Measurements from ENCODE around the gene FAT2.
"Not testable (repeated sequence)": the region's sequence is repeated elsewhere in the genome, so short reads cannot be mapped to it uniquely, and the experiment has no call there.

The FAT2 gene

DNA sequence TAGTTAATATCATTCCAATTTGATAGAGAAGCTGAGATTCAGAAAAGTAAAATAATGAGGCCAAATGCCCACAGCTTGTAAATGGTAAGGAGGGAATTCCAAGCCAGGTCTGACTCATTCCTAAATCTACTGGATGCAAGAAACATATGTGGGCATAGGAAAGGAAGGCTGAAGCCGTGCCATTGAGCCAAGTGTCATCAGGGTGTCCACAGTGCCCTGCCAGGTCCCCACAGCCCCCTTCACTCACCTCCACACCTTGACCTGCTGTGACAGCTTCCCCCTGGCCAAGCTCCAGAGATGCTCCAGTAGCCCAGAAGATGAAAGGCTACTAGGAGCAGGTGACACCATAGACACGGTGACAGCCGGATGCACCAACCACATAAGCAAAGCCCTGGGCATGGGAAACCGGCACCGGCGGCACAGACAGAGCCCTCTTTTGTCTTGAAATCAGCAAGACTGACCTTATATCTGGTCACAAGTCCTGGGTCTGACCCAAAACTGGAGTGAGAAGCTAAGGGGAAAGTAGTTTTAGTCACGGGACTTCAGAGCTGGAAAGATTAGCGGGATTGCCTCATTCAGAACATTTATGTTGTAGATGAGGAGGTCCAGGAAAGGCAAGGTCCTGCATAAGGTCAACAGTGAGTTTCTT, 20.1 kb upstream of the FAT2 start:
- DNase-seq, result no peak

DNA sequence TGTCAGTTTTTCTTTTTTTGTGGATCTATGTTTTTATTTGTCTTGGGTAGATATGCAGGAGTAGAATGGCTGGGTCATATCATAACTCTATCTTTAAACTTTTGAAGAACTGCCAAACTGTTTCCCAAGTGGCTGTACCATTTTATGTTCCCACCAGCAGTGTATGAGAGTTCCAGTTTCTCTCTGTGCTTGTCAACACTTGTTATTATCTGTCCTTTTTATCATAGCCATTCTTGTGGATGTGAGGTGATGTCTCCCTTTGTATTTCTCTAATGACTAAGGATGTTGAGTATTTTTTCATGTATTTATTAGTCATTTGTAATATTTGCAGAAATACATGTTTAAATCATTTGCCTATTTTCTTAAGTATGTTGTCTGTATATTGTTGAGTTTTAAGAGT, 17.4 kb upstream of the FAT2 start:
- DNase-seq, result no peak

DNA sequence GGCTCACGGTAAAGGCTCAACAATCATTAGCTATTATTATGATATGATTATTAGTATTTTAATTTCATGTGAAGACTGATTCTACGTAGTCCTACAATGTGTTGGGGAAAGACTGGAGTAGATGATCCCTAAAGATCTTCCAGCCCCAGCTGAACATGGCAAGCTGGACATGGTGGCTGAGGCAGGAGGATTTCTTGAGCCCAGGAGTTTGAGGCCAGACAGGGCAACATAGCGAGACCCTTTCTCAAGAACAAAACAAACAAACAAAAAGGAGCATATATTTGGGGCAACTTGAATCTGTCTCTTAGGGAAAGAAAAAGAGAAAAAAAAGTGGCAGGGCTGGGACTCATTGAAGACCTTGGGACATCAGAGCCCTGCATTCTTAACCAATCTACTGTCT, 16.2 kb upstream of the FAT2 start:
- DNase-seq, result no peak

DNA sequence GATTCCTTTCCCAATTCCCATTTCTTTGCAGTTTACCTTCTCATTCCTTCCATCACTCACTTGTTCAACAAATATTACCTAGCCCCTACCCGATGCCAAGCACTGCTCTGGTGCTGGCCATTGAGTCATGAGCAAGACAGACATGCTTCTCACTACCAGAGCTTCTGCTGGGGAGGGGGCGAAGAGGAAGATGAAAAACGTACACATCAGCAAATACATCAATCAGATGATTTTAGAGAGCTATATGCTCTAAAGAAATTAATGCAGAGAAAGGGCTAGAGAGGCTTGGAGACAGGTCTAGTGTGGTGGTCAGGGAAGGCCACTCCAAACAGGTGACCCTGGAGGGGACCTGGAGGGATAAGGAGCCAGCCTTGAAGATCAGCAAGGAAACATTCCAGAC, 14.4 kb upstream of the FAT2 start:
- no peak for DNase-seq

DNA sequence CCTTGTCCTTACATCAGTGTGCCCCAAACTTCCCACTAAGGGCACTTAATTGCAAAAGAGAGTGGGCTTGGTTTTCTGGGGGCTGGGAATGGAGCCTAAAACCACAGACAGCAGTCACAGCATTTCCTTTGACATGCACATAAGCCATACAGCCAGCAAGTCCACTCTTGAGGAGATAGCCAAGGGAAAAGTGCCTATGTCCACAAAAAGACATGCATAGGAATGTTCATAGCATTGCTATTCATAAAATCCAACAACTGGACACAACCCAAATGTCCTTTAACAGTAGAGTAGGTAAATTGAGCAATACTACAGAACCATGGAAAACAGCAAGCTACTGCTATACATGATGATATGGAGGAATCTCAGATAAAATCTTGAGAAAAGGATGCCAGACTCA, 11.7 kb upstream of the FAT2 start:
- peak; percentile 46 for DNase-seq

DNA sequence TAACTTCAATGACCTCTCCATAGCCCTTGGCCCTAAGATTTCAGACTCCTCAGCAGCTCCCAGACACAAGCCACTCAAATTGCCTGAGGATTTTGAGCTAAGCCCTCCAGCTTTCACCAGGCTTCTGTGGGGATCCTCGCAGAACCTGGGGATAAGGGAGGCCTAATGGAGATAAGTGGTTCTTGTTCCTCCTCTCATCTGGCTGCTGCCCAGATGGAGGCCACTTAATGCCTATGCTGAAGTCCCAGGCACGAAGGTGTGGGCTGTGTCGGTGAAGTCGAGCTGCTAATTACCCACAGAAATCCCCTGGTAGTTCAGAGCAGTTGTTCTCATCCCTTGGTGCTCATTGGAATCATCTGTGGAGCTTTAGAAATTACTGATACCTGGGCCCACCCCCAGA, 10.3 kb upstream of the FAT2 start:
- no peak for DNase-seq

DNA sequence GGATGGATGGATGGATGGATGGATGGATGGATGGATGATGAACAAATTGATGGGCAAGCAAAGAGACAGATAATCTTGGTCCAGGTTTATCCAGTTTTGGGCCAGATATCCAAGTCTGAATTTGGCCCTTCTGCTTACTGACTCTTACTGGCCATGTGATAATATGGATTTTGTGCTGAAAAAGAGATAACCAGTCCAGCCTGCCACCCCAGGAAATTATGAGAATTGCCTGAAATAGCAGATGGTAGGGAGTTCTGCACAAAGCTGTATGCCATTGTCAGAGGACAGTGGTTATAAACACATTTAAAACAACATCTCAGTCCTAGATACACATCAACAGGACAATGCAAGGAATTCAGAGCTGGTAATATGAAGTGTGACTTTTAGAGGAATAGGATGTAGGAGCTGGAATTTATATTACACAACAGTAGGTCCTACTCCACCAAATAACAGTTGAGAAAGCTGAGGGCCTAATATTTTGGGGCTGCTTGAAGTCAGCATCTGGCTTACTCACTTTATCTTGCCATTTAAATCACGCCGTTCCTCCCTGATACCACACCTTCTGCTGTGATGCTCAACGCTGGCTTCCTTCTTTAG, 9.0 kb upstream of the FAT2 start:
- no peak for DNase-seq

DNA sequence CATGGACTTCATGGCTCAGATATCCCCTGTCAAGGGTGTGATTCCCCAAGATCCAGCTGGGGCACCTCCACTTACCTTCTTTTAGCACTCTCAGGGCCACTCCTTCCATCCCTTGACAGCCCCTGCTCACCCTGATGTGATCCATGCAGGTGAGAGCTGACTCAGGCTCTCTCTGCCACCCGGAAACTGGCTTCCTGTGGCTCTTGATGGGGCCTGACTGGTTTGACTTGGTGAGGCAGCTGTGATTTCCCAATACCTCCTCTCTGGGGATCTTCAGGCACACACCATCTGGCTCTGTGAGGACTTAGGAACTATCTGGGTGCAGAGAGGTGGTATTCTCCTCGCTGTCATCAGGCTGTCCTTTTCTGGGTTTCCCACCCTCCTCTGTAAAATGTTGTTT, 7.9 kb upstream of the FAT2 start:
- DNase-seq, result no peak

DNA sequence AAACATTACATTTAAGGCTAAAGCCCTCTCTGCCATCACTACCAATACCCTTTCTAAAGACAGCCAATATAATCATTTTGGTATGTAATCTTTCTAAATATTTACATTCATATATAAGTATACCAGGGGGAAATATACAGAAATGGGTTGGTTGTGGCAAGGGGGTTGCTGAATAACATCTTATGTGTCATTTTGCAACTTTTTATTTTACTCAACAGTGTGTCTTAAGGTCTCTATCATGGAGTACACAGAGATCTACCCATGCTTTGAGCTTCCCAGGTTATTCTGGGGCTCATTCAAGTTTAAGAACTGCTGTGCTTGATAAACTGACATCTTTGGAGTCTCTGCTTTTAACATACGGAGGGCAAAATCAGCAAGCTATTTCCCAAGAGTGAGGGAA, 7.4 kb upstream of the FAT2 start:
- no peak for DNase-seq

DNA sequence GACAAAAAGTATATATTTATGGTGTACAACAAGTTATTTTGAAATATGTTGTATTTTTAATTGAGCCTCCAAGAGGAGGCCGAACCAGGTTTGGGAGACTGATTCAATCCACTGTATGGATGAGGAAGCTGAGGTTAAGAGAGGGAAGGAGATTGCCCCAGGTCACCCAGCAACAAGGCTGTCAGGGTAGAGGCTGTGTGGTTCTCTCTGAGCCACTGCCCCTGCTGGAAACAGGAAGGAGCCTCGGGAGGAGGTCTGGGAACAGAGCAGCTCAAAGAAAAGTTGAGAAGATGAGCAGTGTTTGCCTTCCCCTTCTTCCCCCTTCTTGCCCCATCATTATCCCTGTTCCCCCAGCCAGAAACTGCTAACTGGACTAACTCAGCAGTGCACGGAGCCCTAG, 6.6 kb upstream of the FAT2 start:
- DNase-seq, result no peak

DNA sequence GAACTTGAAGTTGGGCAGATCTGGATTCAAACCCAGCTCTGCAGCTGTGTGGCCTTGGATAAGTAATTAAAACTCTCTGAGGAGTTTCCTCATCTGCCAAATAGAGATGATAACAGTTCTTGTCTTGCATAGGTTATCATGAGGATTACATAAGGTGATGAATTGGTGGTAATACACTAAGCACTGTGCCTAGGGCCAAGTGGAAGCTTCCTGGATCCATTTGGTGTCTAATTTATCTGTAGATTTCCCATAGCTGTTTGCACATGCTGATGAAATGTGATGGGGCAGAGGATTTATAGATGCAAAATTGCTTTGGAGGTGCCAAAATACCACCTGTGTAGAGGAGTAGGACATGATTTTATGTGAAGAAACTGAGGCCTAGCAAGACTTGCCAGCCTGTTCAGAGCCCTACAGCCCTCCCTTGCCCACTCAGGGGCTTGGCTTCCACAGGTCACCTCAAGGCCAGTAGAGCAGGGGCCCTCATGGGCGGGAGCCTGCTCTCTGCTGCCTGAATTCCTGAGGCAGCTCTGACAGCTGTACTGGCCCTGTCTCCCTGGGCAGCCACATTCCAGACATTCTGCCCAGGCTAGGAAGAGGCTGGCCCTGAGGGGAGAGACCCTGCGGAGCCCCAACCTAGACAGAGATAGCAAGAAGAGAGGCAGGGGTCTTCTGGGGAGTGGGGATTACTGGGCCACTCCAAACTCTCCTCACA, 5.9 kb upstream of the FAT2 start:
- peak; percentile 54 for DNase-seq

DNA sequence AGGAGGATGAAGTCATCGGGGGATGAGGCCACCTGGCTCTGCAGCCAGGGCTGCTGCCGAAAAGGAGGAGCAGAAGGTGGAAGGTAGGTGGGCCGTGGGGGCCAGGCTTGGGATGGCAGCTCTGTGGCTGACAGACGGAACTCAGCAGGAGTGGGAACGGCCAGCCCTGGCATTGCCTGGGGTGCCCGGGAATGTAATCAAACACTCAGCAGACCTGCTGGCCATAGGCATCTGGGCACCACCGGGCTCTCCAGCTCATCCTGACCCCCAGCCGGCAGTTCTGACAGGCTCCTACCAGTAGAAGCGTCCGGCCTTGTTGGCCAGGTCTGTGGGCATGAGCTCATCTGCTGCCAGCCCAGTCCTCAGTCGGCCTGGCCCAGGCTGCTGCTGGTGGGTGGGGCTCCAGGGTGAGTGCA, 4.3 kb upstream of the FAT2 start:
- no peak for DNase-seq

DNA sequence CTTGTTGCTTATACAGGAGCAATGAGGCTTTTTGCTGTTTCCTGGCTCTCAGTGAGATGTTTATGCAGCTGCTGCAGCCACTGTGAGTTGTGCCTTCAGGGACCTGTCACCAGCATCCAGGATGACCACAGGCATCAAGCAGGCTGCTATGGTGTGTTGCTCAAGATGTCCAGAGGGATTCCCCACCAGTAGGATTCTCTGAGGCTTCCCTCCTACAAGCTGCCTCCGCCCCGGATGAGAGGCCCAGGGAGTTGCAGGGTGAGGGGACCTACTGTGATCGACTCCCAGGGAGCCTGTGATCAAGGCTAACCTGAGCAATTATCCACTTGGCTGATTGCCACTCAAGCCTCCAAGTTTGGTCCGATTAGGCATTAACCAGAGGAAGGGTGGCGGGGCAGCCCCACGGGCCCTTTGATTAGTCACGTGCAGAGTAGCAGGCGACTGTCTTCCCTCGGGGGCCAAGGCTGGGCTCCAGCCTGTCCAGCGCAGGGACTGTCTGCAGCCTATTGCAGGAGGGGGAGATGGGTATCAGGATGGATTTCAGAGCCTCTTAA, 1.8 kb upstream of the FAT2 start:
- peak; percentile 31 for DNase-seq

DNA sequence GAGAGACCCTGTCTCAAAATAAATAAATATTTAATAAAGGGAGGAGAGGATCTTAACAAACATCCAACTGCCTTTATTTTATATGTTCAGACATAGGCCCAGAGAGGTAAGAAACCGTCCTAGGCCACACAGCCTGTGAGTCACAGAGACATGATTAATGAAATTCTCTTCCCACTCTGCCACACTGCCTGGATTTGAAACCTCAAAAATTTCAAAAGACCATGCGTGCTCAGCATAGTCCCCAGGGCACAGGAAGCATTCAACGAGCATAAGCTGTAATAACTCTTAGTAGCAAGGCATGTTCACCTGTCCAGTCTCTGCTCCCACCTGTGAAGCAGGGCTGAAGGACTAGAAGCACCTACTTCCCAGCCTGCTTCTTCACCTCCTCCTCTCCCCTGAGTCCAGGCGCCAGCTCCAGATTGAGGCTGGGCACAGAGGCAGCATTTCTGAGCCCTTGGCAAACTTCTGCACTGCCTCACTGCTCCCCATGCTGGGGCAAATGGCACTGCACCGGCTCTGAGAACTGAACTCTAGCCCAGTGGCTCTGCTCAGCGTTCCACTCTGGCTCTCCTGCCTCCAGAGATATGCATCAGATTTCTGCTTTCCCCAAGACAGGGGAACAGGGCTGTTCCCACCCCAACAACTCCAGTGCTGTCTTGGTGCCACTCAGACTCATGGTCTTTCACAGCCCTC, 1.1 kb downstream of the FAT2 start:
- no peak for DNase-seq

DNA sequence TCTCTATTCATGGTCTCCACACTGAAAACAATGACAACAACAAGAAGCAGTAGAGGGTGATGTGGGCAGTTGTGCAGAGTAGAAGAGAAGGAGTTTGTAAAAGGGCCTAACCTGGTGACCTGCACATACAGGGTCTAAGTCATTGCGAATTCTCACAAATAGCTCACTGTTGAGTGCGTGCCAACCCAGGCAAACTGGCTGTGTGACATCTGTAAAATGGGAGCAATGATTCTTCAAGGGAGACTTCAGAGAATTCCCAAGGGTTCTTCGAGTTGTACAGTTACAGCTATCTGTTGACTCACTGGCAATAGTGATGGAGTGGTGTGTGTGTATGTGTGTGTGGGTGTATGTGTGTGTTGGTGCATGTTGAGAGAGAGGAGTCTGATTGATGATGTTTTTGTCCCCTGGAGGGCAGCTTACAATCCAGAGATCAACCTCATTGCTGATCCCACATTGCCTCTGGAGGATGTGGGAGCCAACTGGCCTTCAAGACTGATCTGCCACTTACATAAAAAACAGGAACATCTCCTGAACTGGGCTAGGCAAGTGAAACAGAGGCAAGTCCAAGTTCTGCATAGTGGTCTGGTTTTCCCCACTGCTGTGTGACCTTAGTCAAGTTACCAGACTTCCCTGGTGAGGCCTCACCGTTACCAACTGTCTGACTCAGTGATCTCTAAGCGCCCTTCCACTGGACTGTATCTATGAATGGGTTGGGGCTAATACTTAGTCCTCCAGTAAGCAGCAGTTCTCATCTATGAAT, 3.2 kb downstream of the FAT2 start:
- no peak for DNase-seq

DNA sequence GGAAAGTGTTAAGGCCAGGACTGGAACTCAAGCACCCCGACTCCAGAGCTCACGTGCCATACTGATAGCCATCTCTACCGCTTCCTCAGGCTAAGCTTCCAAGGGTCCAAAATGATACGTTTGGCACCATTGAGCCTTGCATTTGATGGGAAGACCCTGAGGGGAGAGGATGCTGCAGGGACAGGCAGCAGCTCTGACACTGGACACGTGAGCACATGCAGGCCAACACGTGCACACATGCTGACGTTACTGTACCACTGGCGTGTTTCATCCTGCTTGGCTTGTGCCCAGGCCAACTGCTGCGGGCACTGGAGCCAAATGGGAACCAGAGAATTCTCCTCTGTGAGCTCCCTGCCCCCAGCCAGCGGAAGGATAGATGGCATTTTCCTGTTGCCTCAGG, 5.2 kb downstream of the FAT2 start:
- DNase-seq, result peak; percentile 25

DNA sequence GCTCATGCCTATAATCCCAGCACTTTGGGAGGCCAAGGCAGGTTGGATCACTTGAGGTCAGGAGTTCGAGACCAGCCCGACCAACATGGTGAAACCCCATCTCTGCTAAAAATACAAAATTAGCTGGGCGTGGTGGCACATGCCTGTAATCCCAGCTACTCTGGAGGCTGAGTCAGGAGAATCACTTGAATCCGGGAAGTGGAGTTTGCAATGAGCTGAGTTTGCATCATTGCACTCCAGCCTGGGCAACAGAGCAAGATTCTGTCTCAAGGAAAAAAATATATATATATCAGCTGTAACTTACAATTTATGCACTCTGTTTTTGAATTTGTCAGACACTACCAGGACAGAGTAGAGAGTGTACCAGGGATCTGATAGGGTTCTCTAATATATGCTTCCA, 5.8 kb downstream of the FAT2 start:
- DNase-seq, result not testable (repeated sequence)

DNA sequence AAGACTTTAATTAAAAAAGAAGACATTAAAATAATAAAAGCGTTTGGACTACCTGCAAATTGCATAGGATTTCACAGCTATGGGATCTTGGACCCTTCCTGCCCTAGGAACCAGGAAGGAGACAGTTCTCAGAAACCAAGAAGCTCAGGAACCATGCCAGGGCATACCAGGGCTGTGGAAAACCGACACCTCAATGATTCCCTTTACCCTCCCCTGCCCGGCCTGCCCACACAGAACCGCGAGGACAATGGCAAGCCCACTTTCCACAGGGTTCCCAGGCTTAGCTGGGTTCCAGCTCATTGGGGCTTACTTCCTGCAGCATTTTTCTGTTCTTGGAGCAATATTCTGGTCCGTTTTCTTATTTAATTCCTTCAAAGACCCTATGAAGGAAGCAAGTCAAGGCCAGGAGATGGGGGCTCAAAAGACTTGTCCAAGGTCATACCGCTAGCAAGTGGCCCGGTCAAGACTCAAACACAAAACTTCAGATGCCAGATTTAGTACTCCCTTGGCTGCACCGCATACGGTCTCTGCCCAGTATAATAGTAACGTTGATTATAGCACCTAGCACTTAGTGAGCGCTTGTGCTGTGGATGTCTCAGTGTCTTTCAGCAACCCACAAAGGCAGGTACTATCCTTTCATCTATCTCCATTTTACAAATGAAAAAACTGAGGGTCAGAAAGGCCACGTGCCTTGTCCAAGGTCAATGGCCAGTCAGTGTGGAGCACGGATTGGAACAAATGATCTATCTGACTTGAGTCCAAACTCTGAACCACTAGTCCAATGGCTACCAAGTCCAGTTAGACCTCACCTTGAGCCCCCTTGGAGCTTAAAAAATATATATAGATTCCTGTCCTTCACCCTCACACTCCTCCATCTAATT, 6.8 kb downstream of the FAT2 start:
- no peak for DNase-seq

DNA sequence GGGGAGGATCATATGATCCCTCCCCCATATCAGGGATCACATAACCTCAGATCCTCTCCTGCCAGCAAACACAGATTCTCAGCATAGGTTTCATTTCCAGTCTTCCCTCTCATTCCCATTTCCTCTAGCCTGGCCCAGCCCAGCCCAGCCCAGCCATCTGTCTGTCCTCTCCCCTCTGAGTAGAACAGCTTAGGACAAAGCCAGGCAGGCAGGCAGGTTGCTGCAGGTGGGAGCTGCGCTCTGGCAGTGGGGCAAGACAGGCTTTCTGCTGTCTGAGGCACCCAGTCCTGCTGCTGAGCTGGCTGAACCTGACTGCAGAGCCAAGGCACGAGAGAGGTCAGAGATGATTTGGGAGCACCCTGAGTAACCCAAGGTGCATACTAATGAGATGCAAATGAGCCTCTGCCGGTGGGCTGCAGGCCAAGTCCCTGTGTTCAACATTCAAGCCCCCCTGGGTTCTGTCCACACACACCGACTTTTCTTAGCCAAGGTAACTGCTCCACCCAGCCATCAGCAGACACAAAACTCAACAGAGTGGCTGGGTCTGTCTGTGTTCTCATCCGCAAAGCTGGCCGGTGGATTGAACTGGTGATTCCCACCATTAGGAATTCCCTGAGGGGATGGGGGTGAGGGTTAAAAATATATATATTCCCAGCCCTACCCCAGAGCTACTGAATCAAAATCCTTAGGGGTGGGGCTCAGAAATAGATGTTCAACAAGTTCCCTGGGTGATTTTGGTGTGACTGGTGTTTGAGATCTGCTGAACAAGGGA, 9.1 kb downstream of the FAT2 start:
- no peak for DNase-seq

DNA sequence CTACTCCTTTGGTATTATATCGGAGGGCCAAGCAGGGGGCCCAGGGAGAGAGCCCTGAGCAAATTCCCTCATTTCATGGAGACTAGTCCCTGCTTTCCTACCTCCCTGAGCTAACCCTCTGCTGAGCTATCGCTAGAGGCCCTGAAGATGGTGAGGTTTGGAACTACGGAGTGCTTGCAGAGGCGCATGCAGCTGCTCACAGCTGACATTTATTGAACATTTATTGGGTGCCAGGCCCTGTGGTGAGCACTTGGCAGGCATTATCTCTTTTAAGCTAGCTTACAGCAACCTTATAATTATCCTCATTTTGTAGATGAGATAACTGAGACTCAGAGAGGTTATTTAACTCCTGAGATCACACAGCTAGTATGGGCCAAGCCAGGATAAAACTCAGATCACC, 9.8 kb downstream of the FAT2 start:
- DNase-seq, result no peak

DNA sequence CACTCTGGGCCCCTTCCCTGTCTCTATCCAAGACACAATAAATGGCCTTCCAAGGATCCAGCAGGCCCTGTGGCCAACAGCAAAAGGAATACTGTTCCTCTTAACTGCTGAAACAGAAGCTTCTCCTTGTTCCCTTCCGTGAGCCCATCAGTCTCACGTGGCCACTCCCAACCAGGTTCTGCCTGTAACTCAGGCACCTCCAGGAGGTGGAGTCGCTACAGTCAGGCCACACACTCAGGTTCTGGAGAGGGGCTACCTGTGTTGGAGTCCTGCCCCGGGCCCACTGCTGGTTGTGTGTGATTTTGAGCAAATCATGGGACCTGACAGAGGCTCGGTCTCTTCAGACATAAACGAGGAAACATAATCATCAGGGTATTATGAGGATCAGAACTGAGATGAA, 10.3 kb downstream of the FAT2 start:
- no peak for DNase-seq

Data from fibroblast of skin of scalp (primary cell).